ENCODE measurements around the gene TFAP2A.

TFAP2A gene

GRCh38 chr6:10413850-10414738, 780 bp downstream of the TFAP2A start:
- in situ Hi-C loops (cut with HindIII; ENCODE audit: low sequenced_read_pairs), result no loop called here

- in situ Hi-C loops (cut with HindIII; ENCODE audit: low sequenced_read_pairs), result no loop called here
These were observed 1.5 kb downstream of the TFAP2A start for GRCh38 chr6:10413262-10413849.

GRCh38 chr6:10412461-10413261, 2.2 kb downstream of the TFAP2A start:
- in situ Hi-C loops (cut with HindIII; ENCODE audit: low sequenced_read_pairs), result no loop called here

- in situ Hi-C loops (cut with HindIII; ENCODE audit: low sequenced_read_pairs), result no loop called here
These were observed 2.9 kb downstream of the TFAP2A start for GRCh38 chr6:10411971-10412460.

- in situ Hi-C loops (cut with HindIII; ENCODE audit: low sequenced_read_pairs), result no loop called here
These were observed 3.5 kb downstream of the TFAP2A start for GRCh38 chr6:10411131-10411970.

GRCh38 chr6:10410207-10411050, 4.4 kb downstream of the TFAP2A start:
- in situ Hi-C loops (cut with HindIII; ENCODE audit: low sequenced_read_pairs), result no loop called here

GRCh38 chr6:10409731-10410206, 5.1 kb downstream of the TFAP2A start:
- in situ Hi-C loops (cut with HindIII; ENCODE audit: low sequenced_read_pairs), result no loop called here

GRCh38 chr6:10409233-10409721, 5.6 kb downstream of the TFAP2A start:
- in situ Hi-C loops (cut with HindIII; ENCODE audit: low sequenced_read_pairs), result no loop called here

- in situ Hi-C loops (cut with HindIII; ENCODE audit: low sequenced_read_pairs), result no loop called here
These were observed 6.4 kb downstream of the TFAP2A start for GRCh38 chr6:10408457-10408856.

GRCh38 chr6:10407674-10408054, 7.2 kb downstream of the TFAP2A start:
- in situ Hi-C loops (cut with HindIII; ENCODE audit: low sequenced_read_pairs), result no loop called here

GRCh38 chr6:10407018-10407673, 7.7 kb downstream of the TFAP2A start:
- in situ Hi-C loops (cut with HindIII; ENCODE audit: low sequenced_read_pairs), result no loop called here

- in situ Hi-C loops (cut with HindIII; ENCODE audit: low sequenced_read_pairs), result no loop called here
These were observed 8.3 kb downstream of the TFAP2A start for GRCh38 chr6:10406556-10406955.

- in situ Hi-C loops (cut with HindIII; ENCODE audit: low sequenced_read_pairs), result no loop called here
These were observed 9.4 kb downstream of the TFAP2A start for GRCh38 chr6:10405513-10405900.

GRCh38 chr6:10404799-10405512, 9.9 kb downstream of the TFAP2A start:
- in situ Hi-C loops (cut with HindIII; ENCODE audit: low sequenced_read_pairs), result no loop called here

GRCh38 chr6:10404107-10404798, 10.6 kb downstream of the TFAP2A start:
- in situ Hi-C loops (cut with HindIII; ENCODE audit: low sequenced_read_pairs), result no loop called here

- in situ Hi-C loops (cut with HindIII; ENCODE audit: low sequenced_read_pairs), result no loop called here
These were observed 11.3 kb downstream of the TFAP2A start for GRCh38 chr6:10403385-10404106.
